Hair follicular keratinocyte (primary cell): ENCODE results near the gene CPTP. TPM values are rescaled to one million over a fixed set of nuclear protein-coding genes. Genes with fewer than 3 reads are reported as not detected.

Experiments
- total RNA-seq: library from RNA; depleted of rRNA; stranded (reverse); fragments of >200 nt; gene quantifications from 2 replicates; pipeline ENCODE4 v1.2.3, GENCODE V29; 2015

The CPTP gene
- total RNA-seq = 29.1 and 32.2 TPM in 2 replicates

GRCh38 chr1:1324524-1325287 lies at the start of gene CPTP, which contains the start of gene INTS11:
Gene CPTP (plus strand): TSS chr1:1324802. CDS start chr1:1326911, 2,109 bp downstream.
Gene INTS11 (minus strand): TSS chr1:1324660. CDS start chr1:1324608, 52 bp downstream.

GRCh38 chr1:1307923-1308755 lies 16.5 kb upstream of the CPTP start, which contains the start of the genes ACAP3 and PUSL1:
Gene ACAP3 (minus strand): TSS chr1:1307930. CDS start chr1:1307815, 115 bp downstream.
Gene PUSL1 (plus strand): TSS chr1:1308597. CDS start chr1:1308644, 47 bp downstream.

GRCh38 chr1:1331068-1331965 lies 6.7 kb downstream of the CPTP start, which contains the start of gene TAS1R3:
Gene TAS1R3 (plus strand): TSS chr1:1331280. CDS start chr1:1331346, 66 bp downstream.

GRCh38 chr1:1349256-1350012 lies 24.8 kb downstream of the CPTP start, which contains the start of gene DVL1:
Gene DVL1 (minus strand): TSS chr1:1349418. CDS start chr1:1349065, 353 bp downstream.

GRCh38 chr1:1358433-1359271 lies 34.0 kb downstream of the CPTP start, which contains the start of gene MXRA8:
Gene MXRA8 (minus strand): TSS chr1:1358555. CDS start chr1:1358504, 51 bp downstream.

GRCh38 chr1:1374929-1375662 lies 50.5 kb downstream of the CPTP start, which contains the start of gene AURKAIP1:
Gene AURKAIP1 (minus strand): TSS chr1:1375207. CDS start chr1:1374756, 451 bp downstream.

Other genes starting within 250 kb of the CPTP start
- 19.8 and 25.9 TPM in 2 replicates for gene C1orf159, start 208.7 kb upstream of the CPTP start, total RNA-seq
- gene TTLL10, start 150.9 kb upstream of the CPTP start, total RNA-seq = not detected in 2 replicates
- not detected in 2 replicates for gene TNFRSF18, start 118.2 kb upstream of the CPTP start, total RNA-seq
- gene TNFRSF4, start 110.6 kb upstream of the CPTP start, total RNA-seq = not detected in 2 replicates
- 146 and 147 TPM in 2 replicates for gene SDF4, start 92.8 kb upstream of the CPTP start, total RNA-seq
- 20.5 and 27.3 TPM in 2 replicates for gene B3GALT6, start 92.6 kb upstream of the CPTP start, total RNA-seq
- gene C1QTNF12, start 78.1 kb upstream of the CPTP start, total RNA-seq = 1.5 TPM in 1 of 2 replicates, not detected in the other
- gene UBE2J2, start 50.9 kb upstream of the CPTP start, total RNA-seq = 28.3 and 55.2 TPM in 2 replicates
- 0.08 and 0.16 TPM in 2 replicates for gene SCNN1D, start 44.4 kb upstream of the CPTP start, total RNA-seq
- gene ACAP3, start 16.9 kb upstream of the CPTP start, total RNA-seq = 17.6 and 25.7 TPM in 2 replicates
- 41.2 and 61.1 TPM in 2 replicates for gene PUSL1, start 16.2 kb upstream of the CPTP start, total RNA-seq
- gene INTS11, start 142 bp upstream of the CPTP start, total RNA-seq = 78.0 and 80.0 TPM in 2 replicates
- gene TAS1R3, start 6.5 kb downstream of the CPTP start, total RNA-seq = under 0.01 TPM in 1 of 2 replicates, not detected in the other
- gene DVL1, start 24.6 kb downstream of the CPTP start, total RNA-seq = 109 and 156 TPM in 2 replicates
- gene MXRA8, start 33.8 kb downstream of the CPTP start, total RNA-seq = 0.39 and 2.0 TPM in 2 replicates
- gene AURKAIP1, start 50.4 kb downstream of the CPTP start, total RNA-seq = 170 and 228 TPM in 2 replicates
- 39.0 and 54.7 TPM in 2 replicates for gene CCNL2, start 74.5 kb downstream of the CPTP start, total RNA-seq
- 106 and 211 TPM in 2 replicates for gene MRPL20, start 82.5 kb downstream of the CPTP start, total RNA-seq
- 4.9 and 5.8 TPM in 2 replicates for gene ANKRD65, start 96.5 kb downstream of the CPTP start, total RNA-seq
- 7.6 and 12.5 TPM in 2 replicates for gene VWA1, start 110.9 kb downstream of the CPTP start, total RNA-seq
- gene ATAD3C, start 124.9 kb downstream of the CPTP start, total RNA-seq = not detected in 2 replicates
- gene ATAD3B, start 147.0 kb downstream of the CPTP start, total RNA-seq = 15.9 and 49.1 TPM in 2 replicates
- gene ATAD3A, start 187.4 kb downstream of the CPTP start, total RNA-seq = 40.2 and 78.4 TPM in 2 replicates
- not detected in 2 replicates for gene TMEM240, start 215.8 kb downstream of the CPTP start, total RNA-seq